GM12891 (cell line): ENCODE results near the gene ZCWPW1.
A peak's percentile ranks its signal among the peaks of the same experiment; 100 is the strongest.

ENCODE experiments used
- DNase-seq: peaks from one replicate; pipeline ENCODE4 v3.0.0; 2011; ENCODE audit warnings: low spot score; ENCODE audit not compliant: insufficient read length
- FAIRE-seq: peaks from 2 replicates; lab custom pipeline; 2011; peaks lifted over from hg19 to GRCh38; lab: Jason Lieb, UNC
- PAX5 ChIP-seq: IDR thresholded peaks from 2 replicates; pipeline ENCODE4 v1.6.1; 2011; ENCODE audit warnings: low read length, moderate library complexity, mild to moderate bottlenecking; ENCODE audit not compliant: insufficient read depth, severe bottlenecking
- POLR2A ChIP-seq: IDR thresholded peaks from 2 replicates; pipeline ENCODE4 v1.6.1; 2011; ENCODE audit warnings: low read depth, low read length, control low read depth
- POLR2AphosphoS5 ChIP-seq: IDR thresholded peaks from 2 replicates; pipeline ENCODE4 v1.6.1; 2011; ENCODE audit warnings: low read depth, low read length, control low read depth
- POU2F2 ChIP-seq: IDR thresholded peaks from 2 replicates; pipeline ENCODE4 v1.6.1; 2011; ENCODE audit warnings: low read depth, mild to moderate bottlenecking, control low read depth, low read length, moderate library complexity
- SPI1 ChIP-seq: IDR thresholded peaks from 2 replicates; pipeline ENCODE4 v1.6.1; 2011; ENCODE audit warnings: low read depth, low read length, control low read depth
- TAF1 ChIP-seq: IDR thresholded peaks from 2 replicates; pipeline ENCODE4 v1.6.1; 2011; ENCODE audit warnings: low read depth, low read length, control low read depth

ZCWPW1 gene

DNA sequence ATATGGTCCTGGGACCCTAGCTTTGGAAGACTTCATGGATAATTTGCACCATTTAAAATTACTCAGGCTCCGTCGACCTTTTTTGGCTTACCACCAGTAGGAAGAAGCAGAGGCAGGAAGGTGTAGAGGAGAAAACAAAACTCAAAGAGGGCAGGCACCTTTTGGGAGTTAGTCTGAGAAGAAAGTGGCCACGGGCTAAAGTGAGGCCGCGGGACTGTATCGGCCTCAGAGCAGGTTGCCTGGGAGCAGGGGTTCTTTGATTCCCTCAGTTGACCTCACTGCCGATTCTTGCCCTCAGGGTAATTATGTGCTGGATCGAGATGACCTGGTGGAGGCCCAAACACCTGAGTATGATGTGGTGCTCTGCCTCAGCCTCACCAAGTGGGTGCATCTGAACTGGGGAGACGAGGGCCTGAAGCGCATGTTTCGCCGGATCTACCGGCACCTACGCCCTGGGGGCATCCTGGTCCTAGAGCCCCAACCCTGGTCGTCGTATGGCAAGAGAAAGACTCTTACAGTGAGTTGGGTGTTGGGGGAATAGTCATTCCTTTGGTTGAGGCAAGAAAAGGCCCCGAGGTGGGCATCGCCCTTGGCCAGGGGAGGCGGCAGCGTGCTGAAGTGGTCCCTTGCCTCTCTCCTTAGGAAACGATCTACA lies 4.2 kb upstream of the ZCWPW1 start:
- DNase-seq (no peak), FAIRE-seq (no peak)
- no peak for TF ChIP-seq TAF1
- no peak for TF ChIP-seq POU2F2
- TF ChIP-seq PAX5 = no peak
- TF ChIP-seq SPI1 = no peak
- TF ChIP-seq POLR2A = no peak
- no peak for TF ChIP-seq POLR2AphosphoS5

DNA sequence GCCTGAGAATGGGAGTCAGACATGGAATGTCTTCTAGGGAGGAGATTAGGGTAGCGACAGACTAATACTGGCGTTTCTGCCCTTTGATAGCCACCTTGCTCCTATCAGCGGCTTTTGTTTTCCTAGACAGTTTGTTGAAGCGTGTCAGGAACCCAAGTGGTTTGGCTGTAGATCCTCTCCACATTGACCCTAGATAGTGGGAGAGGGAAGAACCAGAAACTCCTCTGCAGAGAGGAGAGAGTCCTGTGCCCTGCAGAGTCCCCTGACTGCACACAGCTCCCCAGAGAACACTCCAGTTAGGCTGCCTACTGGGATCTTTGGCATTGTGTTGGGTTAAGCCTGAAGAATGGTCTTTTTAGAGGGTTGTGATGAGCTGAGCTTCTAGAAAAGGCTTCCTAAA lies 3.5 kb upstream of the ZCWPW1 start:
- TF ChIP-seq PAX5 (no peak), POLR2A (no peak), POU2F2 (no peak), SPI1 (no peak), POLR2AphosphoS5 (no peak), TAF1 (no peak)
- no peak for DNase-seq
- no peak for FAIRE-seq

GRCh38 chr7:100431286-100431735 lies 2.8 kb upstream of the ZCWPW1 start:
- no peak for TF ChIP-seq POLR2A
- 0 out of 2 replicates have a peak, but pooled peaks have one; percentile 9 for TF ChIP-seq POLR2AphosphoS5
- DNase-seq = no peak
- no peak for FAIRE-seq

GRCh38 chr7:100430493-100431285 lies 2.2 kb upstream of the ZCWPW1 start:
- peak; percentile 66 for FAIRE-seq
- peak; percentile 61 for TF ChIP-seq SPI1
- TF ChIP-seq POLR2AphosphoS5 = no peak; the same call in 1 of the 2 replicates
- TF ChIP-seq POLR2A = peak; percentile 26; the same call in 1 of the 2 replicates
- DNase-seq = no peak

GRCh38 chr7:100429637-100430492 lies 1.4 kb upstream of the ZCWPW1 start, which contains the start of gene MEPCE:
Gene MEPCE (plus strand): TSS chr7:100429831. CDS start chr7:100430019, 188 bp downstream.
- TF ChIP-seq POLR2A (peak; percentile 18; the same call in 1 of the 2 replicates), SPI1 (no peak), PAX5 (no peak), POU2F2 (0 out of 2 replicates have a peak, but pooled peaks have one; percentile 14), TAF1 (peak; percentile 38; the same call in 1 of the 2 replicates), POLR2AphosphoS5 (no peak)
- FAIRE-seq (peak; percentile 100), DNase-seq (peak; percentile 88)

DNA sequence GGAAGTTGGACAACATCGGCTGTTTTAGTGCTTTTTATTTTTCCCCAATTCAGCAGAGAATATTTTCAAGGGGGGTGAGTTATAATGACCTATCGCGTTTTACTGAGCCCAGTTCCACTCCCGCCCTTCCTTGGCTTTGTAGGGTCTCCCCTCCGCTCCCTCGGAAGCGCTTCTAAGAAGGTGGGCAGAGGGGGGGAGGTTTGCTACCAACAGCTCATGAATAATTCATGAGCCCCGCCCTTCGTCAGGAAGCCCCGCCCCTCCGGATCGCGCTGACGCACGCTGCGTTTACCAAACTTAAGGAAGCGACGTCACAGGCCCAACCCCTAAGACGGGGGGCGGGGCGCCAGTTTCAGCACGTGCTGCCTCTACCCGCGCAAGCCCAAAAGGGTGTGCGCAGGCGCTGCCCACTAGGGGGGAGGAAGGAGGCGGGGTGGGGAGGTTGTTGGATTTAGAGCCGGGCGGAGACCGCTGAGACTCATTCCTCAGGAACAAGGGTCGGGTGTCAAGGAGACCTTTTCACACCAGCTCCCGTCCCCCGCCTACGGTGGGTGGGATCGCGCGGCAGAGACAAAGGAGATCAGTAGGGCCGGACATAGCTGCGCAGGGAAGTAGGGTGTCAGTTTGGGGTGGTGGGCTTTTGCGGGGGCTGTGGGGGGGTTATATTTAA lies 599 bp upstream of the ZCWPW1 start:
- peak; percentile 84 for DNase-seq
- TF ChIP-seq POLR2A (peak; percentile 74), PAX5 (no peak), POLR2AphosphoS5 (peak; percentile 28), POU2F2 (peak; percentile 96; the same call in 1 of the 2 replicates), SPI1 (no peak), TAF1 (peak; percentile 70)
- FAIRE-seq = no peak

- DNase-seq = no peak
- FAIRE-seq = no peak
- TF ChIP-seq POLR2AphosphoS5 (no peak), TAF1 (no peak), SPI1 (no peak), POU2F2 (no peak), POLR2A (no peak)
Measured at GRCh38 chr7:100427762-100428198, 723 bp downstream of the ZCWPW1 start.

DNA sequence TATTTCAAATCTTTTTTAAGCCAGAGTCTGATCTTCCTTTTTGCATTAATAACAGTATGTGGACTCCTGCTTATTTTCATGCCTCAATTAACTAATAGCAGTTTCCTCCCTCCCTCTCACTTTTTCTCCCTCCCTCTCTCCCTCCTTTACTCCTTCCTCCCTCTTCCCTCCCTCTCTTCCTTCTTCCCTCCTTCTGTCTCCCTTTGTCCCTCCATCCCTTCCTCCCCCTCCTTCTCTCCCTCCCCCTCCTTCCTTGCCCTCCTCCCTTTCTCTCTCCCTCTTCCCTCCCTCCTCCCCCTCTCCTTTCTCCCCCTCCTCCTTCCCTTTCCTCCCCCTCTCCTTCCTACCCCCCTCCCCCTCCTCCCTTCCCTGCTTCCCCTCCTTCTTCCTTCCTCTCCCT lies 2.0 kb downstream of the ZCWPW1 start:
- no peak for DNase-seq
- FAIRE-seq = no peak
- no peak for TF ChIP-seq POLR2AphosphoS5
- no peak for TF ChIP-seq SPI1
- TF ChIP-seq PAX5 = no peak
- no peak for TF ChIP-seq POU2F2

GRCh38 chr7:100425347-100425746 lies 3.2 kb downstream of the ZCWPW1 start:
- TF ChIP-seq POLR2AphosphoS5 (no peak), POU2F2 (no peak)
- FAIRE-seq (no peak), DNase-seq (no peak)
